ENCODE results near the gene DNAJC5.
A peak's percentile ranks its signal among the peaks of the same experiment; 100 is the strongest.

The DNAJC5 gene

DNA sequence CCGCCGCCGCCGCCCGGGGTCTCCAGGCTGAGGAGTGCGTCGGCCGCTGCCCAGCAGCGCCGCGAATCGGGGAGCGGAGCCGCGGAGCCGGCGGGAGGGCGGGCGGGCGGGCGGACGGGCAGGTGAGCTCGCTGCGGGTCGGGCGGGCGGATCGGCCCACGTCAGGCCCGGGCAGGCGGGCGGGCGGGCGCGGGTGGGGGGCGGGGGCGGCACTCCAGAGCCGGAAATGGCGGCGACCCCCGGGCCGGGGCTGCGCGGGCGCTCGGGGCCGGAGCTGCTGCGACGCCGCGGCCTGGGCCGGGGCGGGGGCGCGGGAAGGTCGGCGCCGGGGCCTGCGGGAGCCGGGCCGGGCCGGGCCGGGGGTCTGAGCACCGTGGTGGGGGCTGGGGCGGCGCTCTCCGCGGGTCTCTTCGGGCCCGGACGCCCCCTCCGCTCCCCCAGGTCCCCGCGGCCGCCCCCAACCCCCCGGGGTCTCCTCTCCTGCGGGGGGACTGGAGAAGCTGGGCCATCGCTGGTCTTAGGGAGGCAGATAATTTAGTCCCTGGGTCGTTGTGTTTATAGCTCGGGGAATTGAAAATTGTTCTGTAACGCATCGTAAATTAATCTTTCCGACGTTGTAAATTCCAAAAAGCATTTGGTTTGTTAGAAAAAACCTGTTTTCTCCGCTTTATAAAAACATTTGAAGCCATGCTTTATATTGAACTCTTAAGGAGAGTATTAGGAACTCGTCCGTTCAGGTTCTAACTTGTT, 451 bp downstream of the DNAJC5 start:
- H4K91ac ChIP-seq (ENCODE audit: low read depth, low read length), result no peak overlapping the region
- H3K4ac ChIP-seq (ENCODE audit: low read depth, low read length), result no peak overlapping the region
- peaks cover 14% of the 10 kb centered on the region for H3K79me2 ChIP-seq (ENCODE audit: control insufficient read depth, insufficient read depth, low read length, poor library complexity)
- peak overlapping the region; percentile 28 for H3K9ac ChIP-seq (ENCODE audit: low read length)
- H3K4me3 ChIP-seq (ENCODE audit: low read depth, low read length), result peak overlapping the region; percentile 71
- no peak overlapping the region for H2BK12ac ChIP-seq (ENCODE audit: low read length)
- H4K12ac ChIP-seq (ENCODE audit: low read depth, low read length), result no peak overlapping the region
- no peak overlapping the region for H3K18ac ChIP-seq (ENCODE audit: low read length)
- H3K9me3 ChIP-seq (ENCODE audit: insufficient read depth, low read depth, low read length), result no peaks in the 10 kb centered on the region
- peaks cover 8% of the 10 kb centered on the region in 2 experiments for H3K4me1 ChIP-seq (ENCODE audit: control insufficient read depth in 1 of 2, insufficient read depth in 2 of 2, low read length in 2 of 2)
- DNase-seq, result no peak
- no peak overlapping the region for H3K23ac ChIP-seq (ENCODE audit: low read length)
- H2AK5ac ChIP-seq (ENCODE audit: low read length), result no peak overlapping the region
- WGBS (ENCODE audit: extremely low coverage, insufficient coverage, insufficient read length), result no CpG with 5 or more reads among the region's 87 CpGs
- H3K27ac ChIP-seq (ENCODE audit: low read depth, low read length), result peak overlapping the region; percentile 51
- H4K8ac ChIP-seq (ENCODE audit: low read depth, low read length), result no peak overlapping the region
- no peaks in the 10 kb centered on the region for H3K27me3 ChIP-seq (ENCODE audit: insufficient read depth, low read length)
- no peak overlapping the region for H2AFZ ChIP-seq (ENCODE audit: insufficient read depth, low read length, poor library complexity)
- no peak overlapping the region for H3K14ac ChIP-seq (ENCODE audit: low read length)
- H3K79me1 ChIP-seq (ENCODE audit: low read length), result no peaks in the 10 kb centered on the region
- peaks cover 18 to 25% of the 10 kb centered on the region in 2 experiments for H3K36me3 ChIP-seq (ENCODE audit: control insufficient read depth in 1 of 2, insufficient read depth in 2 of 2, low read length in 2 of 2)
- no peak overlapping the region for H2BK120ac ChIP-seq (ENCODE audit: insufficient read depth, low read length, poor library complexity)
- peak overlapping the region; percentile 67 for H3K4me2 ChIP-seq (ENCODE audit: low read length)
- no peak overlapping the region for H2BK5ac ChIP-seq (ENCODE audit: low read depth, low read length, poor library complexity)

DNA sequence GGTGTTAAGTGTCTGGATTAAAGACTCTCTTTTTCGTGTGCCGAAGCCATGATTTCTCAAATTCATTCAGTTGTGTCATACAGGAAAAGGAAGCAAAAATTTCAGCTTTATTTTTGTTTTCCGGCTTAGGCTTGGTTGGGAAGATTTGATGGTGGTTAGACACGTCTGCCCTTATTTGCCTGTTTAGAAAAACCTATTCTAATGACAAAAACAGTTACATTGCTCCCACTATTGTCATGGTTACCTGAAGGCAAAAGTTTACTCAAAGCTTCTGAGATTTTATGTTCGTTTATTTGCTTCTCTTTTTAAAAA, 982 bp downstream of the DNAJC5 start:
- Histone ChIP-seq H2BK120ac (ENCODE audit: insufficient read depth, low read length, poor library complexity) (no peak overlapping the region), H2AFZ (ENCODE audit: insufficient read depth, low read length, poor library complexity) (no peak overlapping the region), H3K27ac (ENCODE audit: low read depth, low read length) (no peak overlapping the region), H2BK5ac (ENCODE audit: low read depth, low read length, poor library complexity) (no peak overlapping the region), H3K4me1 (ENCODE audit: control insufficient read depth in 1 of 2, insufficient read depth in 2 of 2, low read length in 2 of 2) (peaks cover 8% of the 10 kb centered on the region in 2 experiments), H3K4ac (ENCODE audit: low read depth, low read length) (no peak overlapping the region), H3K79me1 (ENCODE audit: low read length) (no peaks in the 10 kb centered on the region), H3K27me3 (ENCODE audit: insufficient read depth, low read length) (no peaks in the 10 kb centered on the region), H2BK12ac (ENCODE audit: low read length) (no peak overlapping the region), H3K14ac (ENCODE audit: low read length) (no peak overlapping the region), H3K18ac (ENCODE audit: low read length) (no peak overlapping the region), H3K36me3 (ENCODE audit: control insufficient read depth in 1 of 2, insufficient read depth in 2 of 2, low read length in 2 of 2) (peaks cover 15 to 21% of the 10 kb centered on the region in 2 experiments), H4K91ac (ENCODE audit: low read depth, low read length) (no peak overlapping the region), H4K12ac (ENCODE audit: low read depth, low read length) (no peak overlapping the region), H3K23ac (ENCODE audit: low read length) (no peak overlapping the region), H3K9ac (ENCODE audit: low read length) (no peak overlapping the region), H2AK5ac (ENCODE audit: low read length) (no peak overlapping the region), H4K8ac (ENCODE audit: low read depth, low read length) (no peak overlapping the region), H3K4me3 (ENCODE audit: low read depth, low read length) (no peak overlapping the region), H3K9me3 (ENCODE audit: insufficient read depth, low read depth, low read length) (no peaks in the 10 kb centered on the region), H3K4me2 (ENCODE audit: low read length) (peak overlapping the region; percentile 67), H3K79me2 (ENCODE audit: control insufficient read depth, insufficient read depth, low read length, poor library complexity) (peaks cover 14% of the 10 kb centered on the region)
- DNase-seq, result no peak
- WGBS (ENCODE audit: extremely low coverage, insufficient coverage, insufficient read length), result no CpG with 5 or more reads among the region's 5 CpGs

- Histone ChIP-seq H3K9me3 (ENCODE audit: insufficient read depth, low read depth, low read length) (no peaks in the 10 kb centered on the region), H3K4me1 (ENCODE audit: control insufficient read depth in 1 of 2, insufficient read depth in 2 of 2, low read length in 2 of 2) (peaks cover 8% of the 10 kb centered on the region in 2 experiments), H3K18ac (ENCODE audit: low read length) (peak overlapping the region; percentile 38), H4K12ac (ENCODE audit: low read depth, low read length) (no peak overlapping the region), H3K4ac (ENCODE audit: low read depth, low read length) (peak overlapping the region; percentile 53), H4K91ac (ENCODE audit: low read depth, low read length) (no peak overlapping the region), H3K9ac (ENCODE audit: low read length) (no peak overlapping the region), H3K14ac (ENCODE audit: low read length) (no peak overlapping the region), H2BK5ac (ENCODE audit: low read depth, low read length, poor library complexity) (no peak overlapping the region), H2BK12ac (ENCODE audit: low read length) (no peak overlapping the region), H3K4me3 (ENCODE audit: low read depth, low read length) (no peak overlapping the region), H3K4me2 (ENCODE audit: low read length) (peak overlapping the region; percentile 67), H2AFZ (ENCODE audit: insufficient read depth, low read length, poor library complexity) (no peak overlapping the region), H3K79me2 (ENCODE audit: control insufficient read depth, insufficient read depth, low read length, poor library complexity) (peaks cover 14% of the 10 kb centered on the region), H3K36me3 (ENCODE audit: control insufficient read depth in 1 of 2, insufficient read depth in 2 of 2, low read length in 2 of 2) (peaks cover 12 to 20% of the 10 kb centered on the region in 2 experiments), H3K23ac (ENCODE audit: low read length) (no peak overlapping the region), H3K27me3 (ENCODE audit: insufficient read depth, low read length) (no peaks in the 10 kb centered on the region), H2AK5ac (ENCODE audit: low read length) (no peak overlapping the region), H3K79me1 (ENCODE audit: low read length) (no peaks in the 10 kb centered on the region), H4K8ac (ENCODE audit: low read depth, low read length) (no peak overlapping the region), H2BK120ac (ENCODE audit: insufficient read depth, low read length, poor library complexity) (no peak overlapping the region), H3K27ac (ENCODE audit: low read depth, low read length) (no peak overlapping the region)
- WGBS (ENCODE audit: extremely low coverage, insufficient coverage, insufficient read length), result no CpG with 5 or more reads among the region's 18 CpGs
- peak; percentile 56 to 57 for DNase-seq
Measured at GRCh38 chr20:63896264-63897105, 1.6 kb downstream of the DNAJC5 start.

DNA sequence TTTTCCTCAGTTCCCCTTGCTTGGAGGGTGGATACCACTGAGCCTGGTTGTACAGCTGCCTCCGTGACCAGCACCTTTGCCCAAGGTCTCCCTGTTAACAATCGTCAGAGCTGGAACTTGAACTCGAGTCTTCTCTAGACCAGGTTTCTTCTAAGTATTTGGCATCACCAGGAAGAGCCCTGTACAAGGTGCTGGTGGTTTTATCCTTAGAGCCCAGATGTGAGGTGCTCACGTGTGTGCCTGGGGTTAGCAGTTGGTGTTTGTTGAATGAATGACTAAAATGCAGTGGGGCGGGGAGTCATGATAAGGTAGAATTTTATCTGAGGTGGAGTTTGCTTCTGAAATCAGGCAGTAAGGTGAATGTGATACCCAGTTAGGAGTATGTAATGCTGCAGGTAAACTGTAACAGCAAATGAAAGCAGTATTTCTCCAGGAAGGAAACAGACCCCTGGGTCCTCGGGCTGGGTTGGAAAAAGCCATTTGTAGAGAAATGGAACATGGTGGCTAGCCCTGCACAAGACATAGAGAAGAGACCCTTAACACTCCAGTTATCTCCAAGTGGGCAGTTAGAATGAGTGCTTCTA, 3.1 kb downstream of the DNAJC5 start:
- no peaks in the 10 kb centered on the region for H3K79me1 ChIP-seq (ENCODE audit: low read length)
- H4K91ac ChIP-seq (ENCODE audit: low read depth, low read length), result no peak overlapping the region
- H3K9ac ChIP-seq (ENCODE audit: low read length), result no peak overlapping the region
- H3K27ac ChIP-seq (ENCODE audit: low read depth, low read length), result no peak overlapping the region
- peak overlapping the region; percentile 77 for H3K4ac ChIP-seq (ENCODE audit: low read depth, low read length)
- H4K8ac ChIP-seq (ENCODE audit: low read depth, low read length), result no peak overlapping the region
- DNase-seq, result peak in 1 of 2 donors; percentile 43
- no peak overlapping the region for H3K14ac ChIP-seq (ENCODE audit: low read length)
- H3K9me3 ChIP-seq (ENCODE audit: insufficient read depth, low read depth, low read length), result no peaks in the 10 kb centered on the region
- H2BK120ac ChIP-seq (ENCODE audit: insufficient read depth, low read length, poor library complexity), result no peak overlapping the region
- no CpG with 5 or more reads among the region's 6 CpGs for WGBS (ENCODE audit: extremely low coverage, insufficient coverage, insufficient read length)
- H2AK5ac ChIP-seq (ENCODE audit: low read length), result no peak overlapping the region
- H2BK12ac ChIP-seq (ENCODE audit: low read length), result no peak overlapping the region
- H3K4me2 ChIP-seq (ENCODE audit: low read length), result no peak overlapping the region
- no peak overlapping the region for H2BK5ac ChIP-seq (ENCODE audit: low read depth, low read length, poor library complexity)
- no peak overlapping the region for H3K23ac ChIP-seq (ENCODE audit: low read length)
- no peak overlapping the region for H3K4me3 ChIP-seq (ENCODE audit: low read depth, low read length)
- no peak overlapping the region for H2AFZ ChIP-seq (ENCODE audit: insufficient read depth, low read length, poor library complexity)
- H3K18ac ChIP-seq (ENCODE audit: low read length), result no peak overlapping the region
- H3K27me3 ChIP-seq (ENCODE audit: insufficient read depth, low read length), result no peaks in the 10 kb centered on the region
- H3K79me2 ChIP-seq (ENCODE audit: control insufficient read depth, insufficient read depth, low read length, poor library complexity), result peaks cover 14% of the 10 kb centered on the region
- peaks cover 8% of the 10 kb centered on the region in 2 experiments for H3K4me1 ChIP-seq (ENCODE audit: control insufficient read depth in 1 of 2, insufficient read depth in 2 of 2, low read length in 2 of 2)
- H3K36me3 ChIP-seq (ENCODE audit: control insufficient read depth in 1 of 2, insufficient read depth in 2 of 2, low read length in 2 of 2), result peaks cover 5 to 12% of the 10 kb centered on the region in 2 experiments
- H4K12ac ChIP-seq (ENCODE audit: low read depth, low read length), result no peak overlapping the region
